BE2C (cell line): Measurements from ENCODE around the gene DCXR.

ENCODE experiments used
- DNase-seq: peaks from one replicate; pipeline ENCODE4 v3.0.0-alpha.2; 2020
- H3K27me3 ChIP-seq: fragments of 250-450 bp; sonication (Bioruptor Pico); 2 replicates; pipeline ENCODE4 v1.5.1; 2020; ENCODE audit warnings: mild to moderate bottlenecking
- H3K36me3 ChIP-seq: fragments of 250-450 bp; sonication (Bioruptor Pico); 2 replicates; pipeline ENCODE4 v1.5.1; 2020; ENCODE audit warnings: mild to moderate bottlenecking
- H3K4me1 ChIP-seq: fragments of 250-450 bp; sonication (Bioruptor Pico); 2 replicates; pipeline ENCODE4 v1.5.1; 2020
- H3K4me3 ChIP-seq: 2 replicates; pipeline ENCODE4 v1.5.1; 2011; ENCODE audit warnings: low read depth, low read length
- H3K9me3 ChIP-seq: fragments of 250-450 bp; sonication (Bioruptor Pico); 2 replicates; pipeline ENCODE4 v1.5.1; 2020
- CTCF ChIP-seq: IDR thresholded peaks from 2 replicates; pipeline ENCODE4 v1.5.1; 2012; ENCODE audit warnings: mild to moderate bottlenecking, low read depth, low read length

DCXR gene

GRCh38 chr17:82049106-82049505 lies 11.6 kb upstream of the DCXR start:
- TF ChIP-seq CTCF = no peak
- no peak for DNase-seq
- Histone ChIP-seq H3K36me3 (peaks cover 11% of the 10 kb centered on the region), H3K27me3 (0 out of 2 replicates have a peak, but pooled peaks cover 3% of the 10 kb centered on the region), H3K9me3 (no peaks in the 10 kb centered on the region), H3K4me1 (no peaks in the 10 kb centered on the region), H3K4me3 (no peak overlapping the region)

GRCh38 chr17:82048571-82048971 lies 11.1 kb upstream of the DCXR start:
- no peak for TF ChIP-seq CTCF
- no peak for DNase-seq
- Histone ChIP-seq H3K4me1 (no peaks in the 10 kb centered on the region), H3K4me3 (no peak overlapping the region), H3K36me3 (peaks cover 5% of the 10 kb centered on the region), H3K9me3 (no peaks in the 10 kb centered on the region), H3K27me3 (0 out of 2 replicates have a peak, but pooled peaks cover 3% of the 10 kb centered on the region)

GRCh38 chr17:82047914-82048570 lies 10.5 kb upstream of the DCXR start:
- 0 out of 2 replicates have a peak, but pooled peaks cover 3% of the 10 kb centered on the region for H3K27me3 ChIP-seq
- H3K4me1 ChIP-seq = no peaks in the 10 kb centered on the region
- no peak for TF ChIP-seq CTCF
- H3K36me3 ChIP-seq = peaks cover under 1% of the 10 kb centered on the region
- DNase-seq = no peak
- no peaks in the 10 kb centered on the region for H3K9me3 ChIP-seq
- no peak overlapping the region for H3K4me3 ChIP-seq

- no peak for DNase-seq
- no peaks in the 10 kb centered on the region; the same call in 1 of the 2 replicates for H3K36me3 ChIP-seq
These were observed 9.9 kb upstream of the DCXR start for GRCh38 chr17:82047379-82047778.

GRCh38 chr17:82046903-82047302 lies 9.4 kb upstream of the DCXR start:
- no peak for TF ChIP-seq CTCF

More at GRCh38 chr17:82047379-82047778, 9.9 kb upstream of the DCXR start:
- H3K4me1 ChIP-seq = no peaks in the 10 kb centered on the region
- H3K9me3 ChIP-seq = no peaks in the 10 kb centered on the region
- 0 out of 2 replicates have a peak, but pooled peaks cover 3% of the 10 kb centered on the region for H3K27me3 ChIP-seq
- no peak overlapping the region for H3K4me3 ChIP-seq
- TF ChIP-seq CTCF = no peak

GRCh38 chr17:82045936-82046484 lies 8.5 kb upstream of the DCXR start:
- H3K4me1 ChIP-seq = no peaks in the 10 kb centered on the region
- no peaks in the 10 kb centered on the region for H3K9me3 ChIP-seq
- H3K27me3 ChIP-seq = no peaks in the 10 kb centered on the region
- no peaks in the 10 kb centered on the region; the same call in 1 of the 2 replicates for H3K36me3 ChIP-seq
- H3K4me3 ChIP-seq = no peak overlapping the region
- DNase-seq = no peak
- TF ChIP-seq CTCF = no peak

More at GRCh38 chr17:82046903-82047302, 9.4 kb upstream of the DCXR start:
- Histone ChIP-seq H3K36me3 (no peaks in the 10 kb centered on the region; the same call in 1 of the 2 replicates), H3K9me3 (no peaks in the 10 kb centered on the region), H3K4me3 (no peak overlapping the region), H3K27me3 (0 out of 2 replicates have a peak, but pooled peaks cover under 1% of the 10 kb centered on the region), H3K4me1 (no peaks in the 10 kb centered on the region)
- DNase-seq = no peak
